AG09309 (cell line): ENCODE results near the gene CCDC3.

Experiments
- DNase-seq: peaks from one replicate; pipeline ENCODE4 v3.0.0-alpha.2; 2010; ENCODE audit warnings: low read depth
- H3K4me3 ChIP-seq: 2 replicates; pipeline ENCODE4 v1.5.1; 2011; ENCODE audit warnings: mild to moderate bottlenecking, low read depth, low read length, moderate library complexity; ENCODE audit not compliant: control insufficient read depth
- TF ChIP-seq, protein P1 (sequence below): IDR thresholded peaks from 2 replicates; pipeline ENCODE4 v1.5.1; 2011; ENCODE audit warnings: mild to moderate bottlenecking, low read depth, low read length, inconsistent platforms; ENCODE audit not compliant: insufficient read depth, control insufficient read depth; ENCODE audit errors: missing control alignments

CCDC3 gene

DNA sequence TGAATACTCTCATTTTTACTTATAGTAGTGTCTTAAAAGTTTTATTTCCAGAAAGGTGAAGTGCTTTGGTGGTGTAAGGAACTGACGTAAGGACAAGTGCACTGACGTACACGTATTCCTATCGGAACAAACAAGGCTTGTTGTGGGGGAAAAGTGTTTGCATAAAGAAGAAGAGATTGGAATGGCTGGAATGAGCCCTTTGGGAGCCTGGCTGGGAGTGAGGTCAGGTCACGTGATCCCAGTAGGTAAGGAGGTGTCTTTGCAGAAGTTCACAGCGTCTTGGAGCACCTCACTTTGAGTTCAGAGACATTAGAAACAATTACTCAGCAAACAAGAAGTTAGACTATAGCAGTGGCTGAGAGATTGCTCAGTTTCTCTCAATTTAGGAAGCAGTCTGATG, 104.2 kb downstream of the CCDC3 start:
- TF ChIP-seq, protein P1, sequence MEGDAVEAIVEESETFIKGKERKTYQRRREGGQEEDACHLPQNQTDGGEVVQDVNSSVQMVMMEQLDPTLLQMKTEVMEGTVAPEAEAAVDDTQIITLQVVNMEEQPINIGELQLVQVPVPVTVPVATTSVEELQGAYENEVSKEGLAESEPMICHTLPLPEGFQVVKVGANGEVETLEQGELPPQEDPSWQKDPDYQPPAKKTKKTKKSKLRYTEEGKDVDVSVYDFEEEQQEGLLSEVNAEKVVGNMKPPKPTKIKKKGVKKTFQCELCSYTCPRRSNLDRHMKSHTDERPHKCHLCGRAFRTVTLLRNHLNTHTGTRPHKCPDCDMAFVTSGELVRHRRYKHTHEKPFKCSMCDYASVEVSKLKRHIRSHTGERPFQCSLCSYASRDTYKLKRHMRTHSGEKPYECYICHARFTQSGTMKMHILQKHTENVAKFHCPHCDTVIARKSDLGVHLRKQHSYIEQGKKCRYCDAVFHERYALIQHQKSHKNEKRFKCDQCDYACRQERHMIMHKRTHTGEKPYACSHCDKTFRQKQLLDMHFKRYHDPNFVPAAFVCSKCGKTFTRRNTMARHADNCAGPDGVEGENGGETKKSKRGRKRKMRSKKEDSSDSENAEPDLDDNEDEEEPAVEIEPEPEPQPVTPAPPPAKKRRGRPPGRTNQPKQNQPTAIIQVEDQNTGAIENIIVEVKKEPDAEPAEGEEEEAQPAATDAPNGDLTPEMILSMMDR = no peak
- no peak for DNase-seq
- H3K4me3 ChIP-seq = no peak overlapping the region

DNA sequence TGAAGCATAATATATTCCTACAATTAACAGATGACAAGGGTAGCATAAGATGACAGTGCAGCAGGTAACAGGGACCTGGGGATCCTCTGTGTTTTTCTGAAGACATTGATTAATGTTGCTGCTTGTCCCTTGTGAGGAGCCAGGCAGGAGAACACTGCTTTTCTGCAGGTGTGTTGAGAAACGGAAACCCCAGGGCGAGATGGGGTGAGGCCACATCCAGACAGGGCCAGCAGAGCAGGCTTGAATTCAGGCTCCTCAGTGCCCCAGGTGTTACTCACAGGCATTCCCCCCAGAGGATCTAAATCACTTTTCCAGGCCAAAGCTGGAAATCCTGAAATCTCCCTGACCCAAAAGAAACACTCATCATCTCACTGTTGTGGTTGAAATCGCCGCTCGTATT, 105.3 kb downstream of the CCDC3 start:
- TF ChIP-seq, protein P1 = no peak
- H3K4me3 ChIP-seq = no peak overlapping the region
- no peak for DNase-seq

DNA sequence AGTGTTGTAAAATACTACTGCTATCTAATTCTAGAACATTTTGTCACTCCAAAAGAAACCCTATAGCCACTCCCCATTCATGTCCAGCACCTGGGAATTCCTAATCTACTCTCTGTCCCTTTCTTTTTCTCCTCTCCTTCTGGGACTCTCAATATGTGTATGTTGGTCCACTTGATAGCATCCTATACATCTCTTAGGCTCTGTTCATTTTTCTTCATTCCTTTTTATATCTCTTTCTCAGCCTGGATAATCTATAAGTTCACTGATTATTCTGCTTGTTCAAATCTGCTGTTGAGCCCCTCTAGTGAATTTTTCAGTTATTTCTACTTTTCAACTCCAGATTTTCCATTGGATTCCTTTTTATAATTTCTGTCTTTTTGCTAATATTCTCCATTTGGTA, 108.6 kb downstream of the CCDC3 start:
- DNase-seq = no peak
- no peak overlapping the region for H3K4me3 ChIP-seq
- TF ChIP-seq, protein P1 = no peak

DNA sequence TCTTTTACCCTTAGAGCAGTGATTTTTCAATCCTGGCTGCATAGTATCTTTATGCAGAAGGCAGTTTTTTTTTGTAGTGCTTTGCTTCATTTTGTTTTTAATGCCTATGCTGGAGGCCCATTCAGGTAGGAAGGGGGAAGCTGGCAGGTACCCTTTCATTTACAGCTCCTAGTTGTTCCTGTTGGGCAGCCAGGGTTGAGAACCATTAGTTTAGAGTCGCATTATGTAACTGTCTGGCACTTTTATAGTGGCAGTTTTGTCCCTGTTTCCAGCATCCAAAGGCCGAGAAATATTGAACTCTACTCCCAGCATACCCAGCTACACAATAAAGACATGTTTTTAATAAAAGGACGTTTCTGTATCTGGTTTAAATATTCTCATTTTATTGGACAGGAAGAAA, 110.6 kb downstream of the CCDC3 start:
- TF ChIP-seq, protein P1 = no peak
- DNase-seq = no peak
- H3K4me3 ChIP-seq = no peak overlapping the region

DNA sequence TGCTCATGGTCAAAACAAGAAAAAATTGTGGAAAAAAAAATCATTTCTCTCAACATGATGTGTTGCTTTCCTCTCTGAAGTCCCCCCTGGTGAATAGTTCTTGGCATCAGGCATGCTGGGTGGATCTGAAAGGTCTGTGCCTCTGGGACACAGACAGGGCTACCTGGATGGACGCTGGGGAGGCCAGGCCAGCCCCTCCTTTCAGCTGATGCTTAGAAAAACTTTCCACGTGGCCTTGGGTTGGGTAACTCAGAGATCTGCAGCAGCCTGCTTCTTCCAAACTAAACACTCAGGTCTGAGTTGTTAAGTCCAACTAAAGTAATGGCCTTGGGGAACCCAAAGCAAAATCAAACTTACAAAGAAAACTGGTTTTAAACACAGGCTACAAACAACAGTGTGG, 113.0 kb downstream of the CCDC3 start:
- TF ChIP-seq, protein P1 = no peak
- no peak for DNase-seq
- no peak overlapping the region for H3K4me3 ChIP-seq

DNA sequence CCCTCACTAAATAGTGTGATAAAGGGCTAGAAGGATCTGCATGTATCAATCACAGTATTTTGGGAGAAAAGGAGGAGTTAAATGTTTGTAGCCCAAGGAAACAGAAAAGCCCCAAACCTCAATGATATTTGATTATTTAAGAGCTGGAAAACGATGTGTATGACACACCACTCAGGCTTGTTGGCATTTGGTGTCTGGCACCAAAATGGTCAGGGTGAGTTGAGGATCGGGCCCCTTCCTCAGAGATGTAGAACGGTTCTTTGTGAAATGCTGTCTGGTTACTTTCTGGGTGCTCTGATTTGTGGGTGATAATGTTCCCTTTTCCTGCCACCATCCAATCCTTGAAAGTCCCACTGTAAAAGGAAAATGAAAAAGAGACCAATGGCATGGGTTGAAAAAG, 113.7 kb downstream of the CCDC3 start:
- H3K4me3 ChIP-seq = no peak overlapping the region
- TF ChIP-seq, protein P1 = no peak
- no peak for DNase-seq

DNA sequence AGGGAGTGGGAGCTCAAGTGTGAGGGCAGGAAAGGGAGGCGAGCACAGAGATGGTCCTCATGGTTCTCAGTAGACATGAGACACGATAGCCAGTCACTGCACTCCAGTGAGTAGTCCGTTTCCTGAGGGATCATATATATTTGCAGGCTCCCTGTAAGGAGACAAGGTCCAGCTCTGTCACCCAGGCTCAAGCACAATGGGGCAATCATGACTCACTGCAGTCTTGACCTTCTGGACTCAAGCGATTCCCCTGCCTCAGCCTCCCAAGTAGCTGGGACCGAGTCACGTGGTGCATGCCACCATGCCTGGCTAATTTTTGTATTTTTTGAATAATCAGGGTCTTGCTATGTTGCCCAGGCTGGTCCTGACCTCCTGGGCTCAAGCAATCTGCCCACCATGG, 116.7 kb downstream of the CCDC3 start:
- H3K4me3 ChIP-seq = no peak overlapping the region

More for the DNA sequence above, 116.7 kb downstream of the CCDC3 start:
- DNase-seq = no peak
- TF ChIP-seq, protein P1 = no peak
